Adrenal gland (tissue), 12 donors: ENCODE results near the gene GPC3. TPM values are rescaled to one million over a fixed set of nuclear protein-coding genes. Genes with fewer than 3 reads are reported as not detected.

Source experiments
- DNase-seq, 7 donors: peaks; one replicate each; pipeline ENCODE4 v3.0.0-alpha.2; 2019 to 2020
- H3K27ac ChIP-seq, 5 donors: fragments of 200-600 bp; sonication (generic) in 4 of 5; 1 replicate in 3 of 5; 2 replicates in 2 of 5; pipeline versions ENCODE4 v1.5.1 to v1.8.0; 2016 to 2020; ENCODE audit warnings: mild to moderate bottlenecking in 1 of 5
- H3K27me3 ChIP-seq: fragments of 200-600 bp; 2 replicates; pipeline ENCODE4 v1.8.0; 2021
- H3K36me3 ChIP-seq, 2 donors: fragments of 200-600 bp; replicated peaks in 1 of 2; 1 replicate in 1 of 2; 2 replicates in 1 of 2; pipeline versions ENCODE4 v1.5.1 to v1.8.0; 2018 to 2022
- H3K4me1 ChIP-seq, 2 donors: fragments of 200-600 bp; replicated peaks in 1 of 2; 1 replicate in 1 of 2; 2 replicates in 1 of 2; pipeline versions ENCODE4 v1.5.1 to v1.8.0; 2018 to 2021
- H3K4me3 ChIP-seq, 4 donors: fragments of 200-600 bp; sonication (generic) in 3 of 4; one replicate each; pipeline ENCODE4 v1.5.1; 2016 to 2018
- H3K9me3 ChIP-seq, 3 donors: fragments of 200-600 bp; sonication (generic) in 1 of 3; replicated peaks in 1 of 3; 1 replicate in 2 of 3; 2 replicates in 1 of 3; pipeline versions ENCODE4 v1.5.1 to v1.8.0; 2016 to 2021
- POLR2A ChIP-seq, 2 donors: fragments of 450-650 bp; IDR thresholded peaks; one replicate each; pipeline ENCODE4 v1.6.1; 2017; ENCODE audit warnings: antibody characterized with exemption in 2 of 2, mild to moderate bottlenecking in 2 of 2, moderate library complexity in 1 of 2
- WGBS, 4 donors: extraction: QIAGEN DNeasy Blood & Tissue Kit in 2 of 4; methylation state at CpG; one replicate each; pipeline versions ENCODE4 v1.1.5 to v1.1.7; 2013 to 2017; 5-methylcytosine and 5-hydroxymethylcytosine counted together
- intact Hi-C, 2 donors: fragments of 100-400 bp; cut with DNase I; formaldehyde crosslinking; loops; one replicate each; pipeline versions ENCODE4 v1.14.1 to v1.15.0; 2022 to 2023
- polyA plus RNA-seq, 3 donors: library from polyadenylated mRNA; stranded (reverse); fragments of 200-250 nt in 2 of 3; fragments of 350-450 nt in 1 of 3; fragmentation: Illumina TruSeq in 1 of 3; extraction: RNeasy Lipid Tissue Mini Kit (QIAGEN cat#74804) in 1 of 3; gene quantifications; one replicate each; pipeline ENCODE4 v1.2.3, GENCODE V29; 2013 to 2014
- total RNA-seq, 9 donors: library from RNA; depleted of rRNA in 4 of 9; stranded (reverse); fragments of >200 nt in 4 of 9; fragments of 120-200 nt in 1 of 9; fragmentation: NEBNext Ultra II Directional in 1 of 9; extraction: Animal tissue kit (Norgen Biotek cat#: 25700) in 1 of 9; gene quantifications; one replicate each; pipeline versions ENCODE4 v1.1.0 to v1.2.4, GENCODE V29; 2013 to 2023
- TF ChIP-seq, protein P1 (sequence below), 6 experiments: fragments of 450-650 bp in 4 of 6; fragments of 200-600 bp in 2 of 6; sonication (generic) in 1 of 6; IDR thresholded peaks; 1 replicate in 5 of 6; 2 replicates in 1 of 6; pipeline versions ENCODE4 v1.5.1 to v1.8.0; 2016 to 2021; ENCODE audit warnings: antibody characterized with exemption in 6 of 6, mild to moderate bottlenecking in 2 of 6, moderate library complexity in 1 of 6
- donor health status: healthy with polysubstance abuse.
- donor health status: Bipolar disorder and iron deficiency.
- donor health status: DM: yes; HTN: yes; CAD: no.
- donor health status: DM: no; HTN: no; CAD: no.
- donor health status: DM: no; HTN: no; CAD: no.
- donor health status: DM: yes; HTN: yes; CAD: no.

Gene GPC3
- total and polyA plus RNA-seq, 12 donors: 3.5 to 56.7 (median 20.9) TPM

DNA sequence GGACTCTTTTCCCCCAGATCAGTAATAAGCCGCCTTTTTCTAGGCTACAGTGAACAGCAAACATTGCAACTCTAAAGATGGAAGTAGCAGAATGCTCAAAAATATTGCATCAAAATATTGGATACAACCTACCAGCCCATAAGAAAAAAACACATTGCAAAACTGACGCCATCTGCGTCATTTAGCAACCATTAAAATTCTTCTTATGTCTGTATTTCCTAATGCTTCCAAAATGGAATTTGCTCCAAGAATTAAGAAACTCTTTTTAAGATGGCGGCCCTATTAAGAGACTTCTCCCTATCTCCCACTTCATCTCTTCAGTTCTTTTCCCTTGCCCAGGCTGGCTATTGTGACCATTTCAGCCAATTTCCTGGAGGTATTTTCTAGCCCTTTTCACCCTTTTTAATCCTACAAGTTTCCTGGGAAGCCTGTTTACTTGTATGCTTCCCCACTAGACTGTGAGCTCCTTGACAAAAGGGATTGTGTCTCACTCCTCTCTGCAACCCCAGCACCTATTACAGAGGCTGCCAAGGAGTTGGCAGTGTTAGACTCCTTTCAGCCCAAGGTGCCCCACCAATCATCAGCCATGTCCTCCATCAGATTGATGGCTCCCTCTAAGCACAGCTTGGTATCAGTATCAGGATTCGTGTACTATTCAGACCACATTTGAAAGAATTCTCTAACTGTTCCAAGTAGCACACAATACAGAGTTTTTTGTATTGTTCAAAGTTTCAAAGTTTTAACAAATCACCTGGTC, 4.4 kb downstream of the GPC3 start:
- Histone ChIP-seq H3K9me3 (no peaks in the 10 kb centered on the region), H3K27me3 (peaks cover 17% of the 10 kb centered on the region), H3K36me3 (no peaks in the 10 kb centered on the region), H3K27ac (no peak overlapping the region), H3K4me3 (no peak overlapping the region), H3K4me1 (no peaks in the 10 kb centered on the region)
- 74 to 88% (median 78%) methylated on average over 5 of the region's 5 CpGs for WGBS, 4 donors
- intact Hi-C loops: no loop called here
- TF ChIP-seq POLR2A (IDR thresholded peaks at IDR 0.05): no peak
- TF ChIP-seq, protein P1, sequence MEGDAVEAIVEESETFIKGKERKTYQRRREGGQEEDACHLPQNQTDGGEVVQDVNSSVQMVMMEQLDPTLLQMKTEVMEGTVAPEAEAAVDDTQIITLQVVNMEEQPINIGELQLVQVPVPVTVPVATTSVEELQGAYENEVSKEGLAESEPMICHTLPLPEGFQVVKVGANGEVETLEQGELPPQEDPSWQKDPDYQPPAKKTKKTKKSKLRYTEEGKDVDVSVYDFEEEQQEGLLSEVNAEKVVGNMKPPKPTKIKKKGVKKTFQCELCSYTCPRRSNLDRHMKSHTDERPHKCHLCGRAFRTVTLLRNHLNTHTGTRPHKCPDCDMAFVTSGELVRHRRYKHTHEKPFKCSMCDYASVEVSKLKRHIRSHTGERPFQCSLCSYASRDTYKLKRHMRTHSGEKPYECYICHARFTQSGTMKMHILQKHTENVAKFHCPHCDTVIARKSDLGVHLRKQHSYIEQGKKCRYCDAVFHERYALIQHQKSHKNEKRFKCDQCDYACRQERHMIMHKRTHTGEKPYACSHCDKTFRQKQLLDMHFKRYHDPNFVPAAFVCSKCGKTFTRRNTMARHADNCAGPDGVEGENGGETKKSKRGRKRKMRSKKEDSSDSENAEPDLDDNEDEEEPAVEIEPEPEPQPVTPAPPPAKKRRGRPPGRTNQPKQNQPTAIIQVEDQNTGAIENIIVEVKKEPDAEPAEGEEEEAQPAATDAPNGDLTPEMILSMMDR (IDR thresholded peaks at IDR 0.05): no peak
- no peak for DNase-seq

DNA sequence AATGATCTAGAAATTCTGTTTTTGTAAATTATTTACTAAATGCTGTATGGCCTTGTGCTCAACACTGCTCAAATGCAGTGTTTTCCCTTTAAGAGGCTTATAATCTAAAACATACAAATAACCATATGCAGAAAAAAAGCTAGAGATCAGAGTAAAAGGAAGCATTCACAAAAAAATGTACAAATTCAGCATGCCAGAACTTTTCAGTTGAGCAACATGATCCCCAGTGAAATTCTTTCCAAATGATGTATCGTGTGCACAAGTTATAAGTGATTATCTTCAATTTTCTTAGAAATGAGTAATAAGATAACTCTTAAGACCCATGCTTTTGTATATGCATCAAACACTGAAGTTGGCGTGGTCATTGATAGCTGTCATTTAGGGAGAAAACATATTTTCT, 5.0 kb downstream of the GPC3 start:
- no peak for TF ChIP-seq POLR2A (IDR thresholded peaks at IDR 0.05)
- TF ChIP-seq, protein P1 (IDR thresholded peaks at IDR 0.05): no peak
- H3K4me1 ChIP-seq: no peaks in the 10 kb centered on the region
- DNase-seq: no peak
- no peak overlapping the region for H3K4me3 ChIP-seq
- H3K27ac ChIP-seq: no peak overlapping the region
- intact Hi-C loops: no loop called here
- WGBS, 4 donors: 65 to 83% (median 76%) methylated on average over 2 of the region's 2 CpGs
- H3K36me3 ChIP-seq: no peaks in the 10 kb centered on the region
- H3K9me3 ChIP-seq: no peaks in the 10 kb centered on the region
- peaks cover 16% of the 10 kb centered on the region for H3K27me3 ChIP-seq

DNA sequence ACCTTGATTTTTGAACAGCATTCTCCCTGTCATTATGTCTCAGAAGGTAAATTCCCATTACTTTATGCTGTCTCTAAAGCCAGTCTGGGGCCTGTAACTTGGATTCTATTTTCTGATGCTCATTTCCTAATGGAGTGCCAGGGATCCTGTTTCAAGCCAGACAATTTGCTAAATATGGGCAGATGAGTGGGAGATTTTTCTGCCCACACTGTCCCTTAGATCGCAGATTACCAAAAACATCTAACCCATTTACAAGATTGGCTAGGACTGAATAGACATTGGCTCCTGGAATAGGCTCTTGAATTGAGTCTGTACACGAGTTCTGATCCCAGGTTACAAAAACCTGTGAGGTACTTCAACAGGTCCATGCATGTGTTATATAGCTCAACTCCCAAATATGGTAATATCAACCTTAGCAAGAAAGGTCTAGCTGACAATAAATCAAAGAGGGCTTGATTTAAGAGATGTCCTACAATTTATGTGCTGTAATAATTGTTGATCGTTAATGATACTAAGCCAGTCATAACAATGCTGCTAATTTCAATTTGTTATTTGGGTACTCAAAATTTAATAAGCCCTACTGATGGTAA, 5.7 kb downstream of the GPC3 start:
- Histone ChIP-seq H3K27ac (no peak overlapping the region), H3K4me3 (no peak overlapping the region), H3K36me3 (no peaks in the 10 kb centered on the region), H3K4me1 (no peaks in the 10 kb centered on the region), H3K27me3 (peaks cover 16% of the 10 kb centered on the region), H3K9me3 (no peaks in the 10 kb centered on the region)
- TF ChIP-seq POLR2A (IDR thresholded peaks at IDR 0.05): no peak
- TF ChIP-seq, protein P1 (IDR thresholded peaks at IDR 0.05): no peak
- DNase-seq: no peak
- 53 to 62% (median 59%) methylated on average over 3 of the region's 3 CpGs for WGBS, 4 donors
- intact Hi-C loops: no loop called here

DNA sequence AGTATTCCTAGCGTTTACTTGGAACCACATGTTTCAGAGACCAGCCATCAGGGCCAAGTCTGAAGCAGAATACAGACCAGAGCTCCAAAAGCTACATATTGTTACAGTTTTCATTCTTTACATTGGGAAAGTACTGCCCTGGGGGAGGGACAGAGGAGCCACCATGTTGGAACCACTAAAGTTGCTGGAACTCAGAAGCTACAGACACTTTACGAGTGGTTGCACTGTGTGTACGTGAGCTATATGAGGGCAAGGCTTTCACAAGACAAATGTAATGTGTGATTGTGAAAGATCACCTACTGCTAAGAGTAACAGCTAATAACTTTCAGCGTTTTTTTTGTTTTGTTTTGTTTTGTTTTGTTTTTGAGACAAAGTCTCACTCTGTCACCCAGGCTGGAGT, 11.7 kb downstream of the GPC3 start:
- Histone ChIP-seq H3K36me3 (no peaks in the 10 kb centered on the region), H3K4me3 (no peak overlapping the region), H3K4me1 (no peaks in the 10 kb centered on the region), H3K27me3 (no peaks in the 10 kb centered on the region), H3K27ac (no peak overlapping the region), H3K9me3 (no peaks in the 10 kb centered on the region)
- 77 to 84% (median 80%) methylated on average over 4 of the region's 4 CpGs for WGBS, 4 donors
- no peak for TF ChIP-seq POLR2A (IDR thresholded peaks at IDR 0.05)
- TF ChIP-seq, protein P1 (IDR thresholded peaks at IDR 0.05): no peak
- DNase-seq: no peak
- intact Hi-C loops: no loop called here
